Neural cell (in vitro differentiated cells): ENCODE data around the gene TENT5A. TPM values are rescaled to one million over a fixed set of nuclear protein-coding genes. Genes with fewer than 3 reads are reported as not detected.

Source experiments
- H2AFZ ChIP-seq: fragments of 200-600, 300-800 bp; sonication (generic), shearing (Covaris generic); 2 replicates; pipeline ENCODE4 v1.6.0; 2014; ENCODE audit warnings: low read depth, mild to moderate bottlenecking, antibody characterized with exemption, low read length, moderate library complexity
- H3F3A ChIP-seq: fragments of 200-600 bp; shearing (Covaris generic); 2 replicates; pipeline ENCODE4 v1.6.1; 2016; ENCODE audit warnings: mild to moderate bottlenecking, moderate library complexity, mixed read lengths, antibody characterized with exemption, low read length; ENCODE audit not compliant: insufficient read depth, poor library complexity, severe bottlenecking
- H3K27ac ChIP-seq: fragments of 200-600, 300-800 bp; sonication (generic), shearing (Covaris generic); 2 replicates; pipeline ENCODE4 v1.5.1; 2014; ENCODE audit warnings: mild to moderate bottlenecking, low read length, moderate library complexity
- H3K27me3 ChIP-seq: fragments of 300-800, 200-600 bp; sonication (generic), shearing (Covaris generic); 2 replicates; pipeline ENCODE4 v1.6.0; 2014; ENCODE audit warnings: mild to moderate bottlenecking, low read depth, low read length, moderate library complexity; ENCODE audit not compliant: insufficient read depth
- H3K36me3 ChIP-seq: fragments of 300-800, 200-600 bp; sonication (generic), shearing (Covaris generic); 2 replicates; pipeline ENCODE4 v1.5.1; 2014; ENCODE audit warnings: mild to moderate bottlenecking, antibody characterized with exemption, low read length, moderate library complexity; ENCODE audit not compliant: insufficient read depth
- H3K4me2 ChIP-seq: fragments of 300-800, 200-600 bp; sonication (generic), shearing (Covaris generic); 2 replicates; pipeline ENCODE4 v1.6.0; 2014; ENCODE audit warnings: mild to moderate bottlenecking, low read length
- H3K4me3 ChIP-seq: fragments of 300-800, 200-600 bp; sonication (generic), shearing (Covaris generic); 2 replicates; pipeline ENCODE4 v1.5.1; 2014; ENCODE audit warnings: mild to moderate bottlenecking, low read length, moderate library complexity
- H3K79me2 ChIP-seq: fragments of 200-600 bp; shearing (Covaris generic); replicated peaks from 2 replicates; pipeline ENCODE4 v1.6.0; 2014; ENCODE audit warnings: mild to moderate bottlenecking, low read length, moderate library complexity; ENCODE audit not compliant: insufficient read depth
- H3K9ac ChIP-seq: fragments of 300-800, 200-600 bp; sonication (generic), shearing (Covaris generic); 2 replicates; pipeline ENCODE4 v1.6.1; 2016; ENCODE audit warnings: mild to moderate bottlenecking, low read length, mixed read lengths
- H3K9me2 ChIP-seq: fragments of 200-600 bp; shearing (Covaris generic); 2 replicates; pipeline ENCODE4 v1.6.1; 2016; ENCODE audit warnings: mild to moderate bottlenecking, low read length, mixed read lengths; ENCODE audit not compliant: insufficient read depth
- H3K9me3 ChIP-seq: fragments of 200-600, 300-800 bp; sonication (generic), shearing (Covaris generic); 2 replicates; pipeline ENCODE4 v1.6.1; 2016; ENCODE audit warnings: mild to moderate bottlenecking, mixed run types, low read length, moderate library complexity, mixed read lengths
- H4K20me1 ChIP-seq: fragments of 200-600 bp; shearing (Covaris generic); 2 replicates; pipeline ENCODE4 v1.6.1; 2016; ENCODE audit warnings: mild to moderate bottlenecking, mixed run types; ENCODE audit not compliant: insufficient read depth
- CTCF ChIP-seq: fragments of 450-650 bp; IDR thresholded peaks from 2 replicates; pipeline ENCODE4 v1.5.1; 2014; ENCODE audit warnings: antibody characterized with exemption, mild to moderate bottlenecking, moderate library complexity; ENCODE audit not compliant: poor library complexity, severe bottlenecking
- EP300 ChIP-seq: fragments of 450-650 bp; conservative IDR thresholded peaks from 2 replicates; pipeline ENCODE4 v1.6.1; 2014; ENCODE audit warnings: antibody characterized with exemption, mild to moderate bottlenecking, moderate library complexity; ENCODE audit not compliant: poor library complexity, severe bottlenecking
- EZH2 ChIP-seq: fragments of 200-600, 300-800 bp; shearing (Covaris generic), sonication (generic); IDR thresholded peaks from 2 replicates; pipeline ENCODE4 v1.6.1; 2014; ENCODE audit warnings: antibody characterized with exemption, low read length, borderline replicate concordance, mild to moderate bottlenecking; ENCODE audit not compliant: insufficient read depth, poor library complexity, severe bottlenecking
- MXI1 ChIP-seq: fragments of 450-650 bp; conservative IDR thresholded peaks from 2 replicates; pipeline ENCODE4 v1.6.1; 2014; ENCODE audit warnings: antibody characterized with exemption, mild to moderate bottlenecking; ENCODE audit not compliant: poor library complexity, severe bottlenecking
- POLR2AphosphoS5 ChIP-seq: IDR thresholded peaks from 2 replicates; pipeline ENCODE4 v1.6.1; 2012
- RAD21 ChIP-seq: fragments of 450-650 bp; conservative IDR thresholded peaks from 2 replicates; pipeline ENCODE4 v1.6.1; 2014; ENCODE audit warnings: antibody characterized with exemption, mild to moderate bottlenecking, moderate library complexity
- REST ChIP-seq: IDR thresholded peaks from 2 replicates; pipeline ENCODE4 v1.6.1; 2012; ENCODE audit warnings: borderline replicate concordance
- SMC3 ChIP-seq: fragments of 450-650 bp; conservative IDR thresholded peaks from 2 replicates; pipeline ENCODE4 v1.6.1; 2014; ENCODE audit warnings: antibody characterized with exemption, mild to moderate bottlenecking, moderate library complexity; ENCODE audit not compliant: poor library complexity
- TAF1 ChIP-seq: IDR thresholded peaks from 2 replicates; pipeline ENCODE4 v1.6.1; 2012; ENCODE audit warnings: low read depth
- polyA plus RNA-seq: library from polyadenylated mRNA; depleted of rRNA; stranded (reverse); fragments of >200 nt; gene quantifications from 2 replicates; pipeline ENCODE4 v1.2.3, GENCODE V29; 2014

The TENT5A gene
- polyA plus RNA-seq, 1 donor from 2014 or later = 0.47 TPM

DNA sequence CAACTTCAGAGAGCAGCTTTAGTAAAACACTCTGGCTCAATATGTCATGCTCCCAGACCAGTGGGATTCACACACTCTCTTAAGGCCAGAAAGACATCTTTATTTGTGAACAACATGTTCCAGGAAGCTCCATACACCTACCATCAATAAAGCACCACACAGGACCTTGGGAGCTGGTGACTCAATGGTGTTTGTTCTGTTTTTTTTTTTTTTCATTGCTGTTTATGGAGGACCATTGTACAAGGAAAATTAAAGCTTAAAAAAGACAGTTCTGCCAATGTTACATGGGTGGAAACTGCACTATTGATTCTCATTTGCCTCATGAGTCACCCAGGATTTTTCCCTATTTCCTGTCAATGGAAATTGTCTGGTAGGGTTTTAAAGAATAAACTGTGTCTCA is 36.3 kb upstream of the TENT5A start:
- H3K9me3 ChIP-seq = no peaks in the 10 kb centered on the region
- H3K4me2 ChIP-seq = no peak overlapping the region
- no peak overlapping the region for H2AFZ ChIP-seq
- no peaks in the 10 kb centered on the region for H3K79me2 ChIP-seq
- no peaks in the 10 kb centered on the region for H3K36me3 ChIP-seq
- no peak overlapping the region for H3K9ac ChIP-seq
- H3F3A ChIP-seq = no peaks in the 10 kb centered on the region
- TF ChIP-seq RAD21 = no peak
- TF ChIP-seq TAF1 = no peak
- TF ChIP-seq EZH2 = no peak
- no peak for TF ChIP-seq REST
- no peak for TF ChIP-seq EP300
- TF ChIP-seq CTCF = no peak
- H4K20me1 ChIP-seq = no peaks in the 10 kb centered on the region
- H3K27me3 ChIP-seq = no peaks in the 10 kb centered on the region
- H3K4me3 ChIP-seq = no peak overlapping the region
- no peaks in the 10 kb centered on the region for H3K9me2 ChIP-seq
- H3K27ac ChIP-seq = no peak overlapping the region

GRCh38 chr6:81787313-81788068 is 35.0 kb upstream of the TENT5A start:
- Histone ChIP-seq H3K27me3 (no peaks in the 10 kb centered on the region), H3K27ac (no peak overlapping the region), H4K20me1 (no peaks in the 10 kb centered on the region), H3K4me3 (no peak overlapping the region), H3K9me2 (no peaks in the 10 kb centered on the region), H3K9ac (no peak overlapping the region), H3K79me2 (no peaks in the 10 kb centered on the region), H3F3A (no peaks in the 10 kb centered on the region), H2AFZ (no peak overlapping the region), H3K36me3 (no peaks in the 10 kb centered on the region), H3K9me3 (no peaks in the 10 kb centered on the region), H3K4me2 (no peak overlapping the region)
- TF ChIP-seq EZH2 (no peak), SMC3 (no peak), POLR2AphosphoS5 (no peak)

- Histone ChIP-seq H3F3A (no peaks in the 10 kb centered on the region), H2AFZ (no peak overlapping the region), H3K36me3 (no peaks in the 10 kb centered on the region), H3K9ac (no peak overlapping the region), H3K79me2 (no peaks in the 10 kb centered on the region), H3K9me3 (no peaks in the 10 kb centered on the region), H3K4me3 (no peak overlapping the region), H3K27ac (no peak overlapping the region), H3K9me2 (no peaks in the 10 kb centered on the region), H3K27me3 (no peaks in the 10 kb centered on the region), H3K4me2 (no peak overlapping the region), H4K20me1 (no peaks in the 10 kb centered on the region)
- no peak for TF ChIP-seq REST
- no peak for TF ChIP-seq EZH2
- no peak for TF ChIP-seq RAD21
- TF ChIP-seq POLR2AphosphoS5 = no peak
- TF ChIP-seq EP300 = no peak
- TF ChIP-seq CTCF = no peak
- TF ChIP-seq TAF1 = no peak
- no peak for TF ChIP-seq MXI1
- no peak for TF ChIP-seq SMC3
Observed at GRCh38 chr6:81786150-81786549, 33.7 kb upstream of the TENT5A start.
